NCI-H446 treated with DMSO at 0.1 percent for 48 hours (cell line): Measurements from ENCODE around the gene COL18A1.
"Not testable (repeated sequence)": the region's sequence is repeated elsewhere in the genome, so short reads cannot be mapped to it uniquely, and the experiment has no call there.

Experiments used
- DNase-seq: peaks from one replicate; lab custom pipeline; 2025; lab: John Stamatoyannopoulos, UW

The COL18A1 gene

GRCh38 chr21:45427331-45428271 lies 22.6 kb downstream of the COL18A1 start:
- no peak for DNase-seq

- DNase-seq, result no peak
These were observed 23.6 kb downstream of the COL18A1 start for GRCh38 chr21:45428534-45428933.

- no peak for DNase-seq
These were observed 24.5 kb downstream of the COL18A1 start for GRCh38 chr21:45429221-45430175.

GRCh38 chr21:45430521-45431501 lies 25.8 kb downstream of the COL18A1 start:
- no peak for DNase-seq

GRCh38 chr21:45431781-45432572 lies 27.0 kb downstream of the COL18A1 start:
- no peak for DNase-seq

GRCh38 chr21:45432575-45433255 lies 27.8 kb downstream of the COL18A1 start:
- no peak for DNase-seq

GRCh38 chr21:45433301-45433700 lies 28.3 kb downstream of the COL18A1 start:
- no peak for DNase-seq

- DNase-seq, result no peak
These were observed 29.1 kb downstream of the COL18A1 start for GRCh38 chr21:45433911-45434644.

- no peak for DNase-seq
These were observed 29.8 kb downstream of the COL18A1 start for GRCh38 chr21:45434645-45435217.

- no peak for DNase-seq
These were observed 30.5 kb downstream of the COL18A1 start for GRCh38 chr21:45435405-45435981.

GRCh38 chr21:45436351-45437065 lies 31.5 kb downstream of the COL18A1 start:
- no peak for DNase-seq

GRCh38 chr21:45437844-45438243 lies 32.9 kb downstream of the COL18A1 start:
- DNase-seq, result not testable (repeated sequence)

GRCh38 chr21:45438391-45439145 lies 33.6 kb downstream of the COL18A1 start:
- DNase-seq, result no peak

GRCh38 chr21:45439161-45439872 lies 34.4 kb downstream of the COL18A1 start:
- DNase-seq, result peak; percentile 32

- DNase-seq, result no peak
These were observed 35.0 kb downstream of the COL18A1 start for GRCh38 chr21:45439901-45440461.

- no peak for DNase-seq
These were observed 35.9 kb downstream of the COL18A1 start for GRCh38 chr21:45440736-45441350.
